ENCODE measurements around the gene CCDC178.
A peak's percentile ranks its signal among the peaks of the same experiment; 100 is the strongest.
"Not testable (repeated sequence)": the region's sequence is repeated elsewhere in the genome, so short reads cannot be mapped to it uniquely, and the experiment has no call there.

CCDC178 gene

GRCh38 chr18:33231474-33232317, 208.8 kb downstream of the CCDC178 start:
- DNase-seq (ENCODE audit: low spot score): peak; percentile 3

GRCh38 chr18:33212363-33212762, 228.2 kb downstream of the CCDC178 start:
- no peak for DNase-seq (ENCODE audit: low spot score)

GRCh38 chr18:33210575-33211189, 229.8 kb downstream of the CCDC178 start:
- no peak for DNase-seq (ENCODE audit: low spot score)

- no peak for DNase-seq (ENCODE audit: low spot score)
Measured at GRCh38 chr18:33205777-33206176, 234.7 kb downstream of the CCDC178 start.

- DNase-seq (ENCODE audit: low spot score): no peak
Measured at GRCh38 chr18:33201509-33201926, 239.0 kb downstream of the CCDC178 start.

- no peak for DNase-seq (ENCODE audit: low spot score)
Measured at GRCh38 chr18:33195795-33196194, 244.7 kb downstream of the CCDC178 start.

GRCh38 chr18:33194793-33195192, 245.7 kb downstream of the CCDC178 start:
- no peak for DNase-seq (ENCODE audit: low spot score)

GRCh38 chr18:33184958-33185357, 255.6 kb downstream of the CCDC178 start:
- no peak for DNase-seq (ENCODE audit: low spot score)

GRCh38 chr18:33184175-33184574, 256.3 kb downstream of the CCDC178 start:
- DNase-seq (ENCODE audit: low spot score): no peak

GRCh38 chr18:33183136-33183535, 257.4 kb downstream of the CCDC178 start:
- DNase-seq (ENCODE audit: low spot score): no peak

GRCh38 chr18:33181016-33181415, 259.5 kb downstream of the CCDC178 start:
- no peak for DNase-seq (ENCODE audit: low spot score)

GRCh38 chr18:33169218-33169617, 271.3 kb downstream of the CCDC178 start:
- DNase-seq (ENCODE audit: low spot score): no peak

GRCh38 chr18:33164121-33164520, 276.4 kb downstream of the CCDC178 start:
- DNase-seq (ENCODE audit: low spot score): not testable (repeated sequence)

GRCh38 chr18:33161131-33161530, 279.4 kb downstream of the CCDC178 start:
- no peak for DNase-seq (ENCODE audit: low spot score)

GRCh38 chr18:33159151-33159550, 281.4 kb downstream of the CCDC178 start:
- DNase-seq (ENCODE audit: low spot score): no peak

GRCh38 chr18:33157893-33158292, 282.6 kb downstream of the CCDC178 start:
- no peak for DNase-seq (ENCODE audit: low spot score)

GRCh38 chr18:33156906-33157470, 283.5 kb downstream of the CCDC178 start:
- no peak for DNase-seq (ENCODE audit: low spot score)

GRCh38 chr18:33154049-33154448, 286.5 kb downstream of the CCDC178 start:
- no peak for DNase-seq (ENCODE audit: low spot score)

- no peak for DNase-seq (ENCODE audit: low spot score)
Measured at GRCh38 chr18:33152376-33152775, 288.1 kb downstream of the CCDC178 start.

GRCh38 chr18:33147811-33148210, 292.7 kb downstream of the CCDC178 start:
- DNase-seq (ENCODE audit: low spot score): not testable (repeated sequence)

- no peak for DNase-seq (ENCODE audit: low spot score)
Measured at GRCh38 chr18:33146014-33146413, 294.5 kb downstream of the CCDC178 start.

- no peak for DNase-seq (ENCODE audit: low spot score)
Measured at GRCh38 chr18:33135951-33136660, 304.4 kb downstream of the CCDC178 start.

- no peak for DNase-seq (ENCODE audit: low spot score)
Measured at GRCh38 chr18:33132657-33133056, 307.9 kb downstream of the CCDC178 start.

Measured in HuH-7.5 (cell line).